ENCODE results near the gene OR2J2.
"Not testable (repeated sequence)": the region's sequence is repeated elsewhere in the genome, so short reads cannot be mapped to it uniquely, and the experiment has no call there.

The OR2J2 gene

GRCh38 chr6:29170607-29171006, at the start of gene OR2J2:
Gene OR2J2 (plus strand): TSS chr6:29170907. CDS start chr6:29173636, 2,729 bp downstream.
- not testable (repeated sequence) for H3K9ac ChIP-seq (ENCODE audit: low read length)

GRCh38 chr6:29129326-29130012, 41.2 kb upstream of the OR2J2 start:
- Histone ChIP-seq H3K36me3 (ENCODE audit: insufficient read depth, low read length) (no peaks in the 10 kb centered on the region), H3K4me3 (ENCODE audit: low read depth in 1 of 2, low read length in 2 of 2) (no peak overlapping the region), H3K27ac (ENCODE audit: low read depth, low read length) (no peak overlapping the region), H3K4me1 (ENCODE audit: insufficient read depth, low read length) (no peaks in the 10 kb centered on the region), H3K9me3 (ENCODE audit: low read length) (no peaks in the 10 kb centered on the region), H3K9ac (ENCODE audit: low read length) (no peak overlapping the region), H3K27me3 (ENCODE audit: control insufficient read depth in 1 of 2, insufficient read depth in 2 of 2, low read length in 2 of 2) (no peaks in the 10 kb centered on the region)

More at GRCh38 chr6:29170607-29171006, at the start of gene OR2J2:
- H3K9me3 ChIP-seq (ENCODE audit: low read length); H3K4me1 ChIP-seq (ENCODE audit: insufficient read depth, low read length); H3K27me3 ChIP-seq (ENCODE audit: control insufficient read depth in 1 of 2, insufficient read depth in 2 of 2, low read length in 2 of 2); H3K27ac ChIP-seq (ENCODE audit: low read depth, low read length); H3K4me3 ChIP-seq (ENCODE audit: low read depth in 1 of 2, low read length in 2 of 2); H3K36me3 ChIP-seq (ENCODE audit: insufficient read depth, low read length): not testable (repeated sequence)

- Histone ChIP-seq H3K9me3 (ENCODE audit: low read length) (no peaks in the 10 kb centered on the region), H3K36me3 (ENCODE audit: insufficient read depth, low read length) (no peaks in the 10 kb centered on the region), H3K9ac (ENCODE audit: low read length) (no peak overlapping the region), H3K27ac (ENCODE audit: low read depth, low read length) (no peak overlapping the region), H3K4me1 (ENCODE audit: insufficient read depth, low read length) (no peaks in the 10 kb centered on the region), H3K27me3 (ENCODE audit: control insufficient read depth in 1 of 2, insufficient read depth in 2 of 2, low read length in 2 of 2) (no peaks in the 10 kb centered on the region), H3K4me3 (ENCODE audit: low read depth in 1 of 2, low read length in 2 of 2) (no peak overlapping the region)
Measured at GRCh38 chr6:29130644-29131043, 40.1 kb upstream of the OR2J2 start.

- H3K36me3 ChIP-seq (ENCODE audit: insufficient read depth, low read length), result no peaks in the 10 kb centered on the region
- no peak overlapping the region for H3K9ac ChIP-seq (ENCODE audit: low read length)
- H3K4me1 ChIP-seq (ENCODE audit: insufficient read depth, low read length), result no peaks in the 10 kb centered on the region
- no peaks in the 10 kb centered on the region for H3K9me3 ChIP-seq (ENCODE audit: low read length)
- no peaks in the 10 kb centered on the region for H3K27me3 ChIP-seq (ENCODE audit: control insufficient read depth in 1 of 2, insufficient read depth in 2 of 2, low read length in 2 of 2)
- no peak overlapping the region for H3K27ac ChIP-seq (ENCODE audit: low read depth, low read length)
- no peak overlapping the region for H3K4me3 ChIP-seq (ENCODE audit: low read depth in 1 of 2, low read length in 2 of 2)
Measured at GRCh38 chr6:29131691-29132090, 39.0 kb upstream of the OR2J2 start.

- Histone ChIP-seq H3K4me1 (ENCODE audit: insufficient read depth, low read length) (no peaks in the 10 kb centered on the region), H3K9me3 (ENCODE audit: low read length) (no peaks in the 10 kb centered on the region), H3K4me3 (ENCODE audit: low read depth in 1 of 2, low read length in 2 of 2) (no peak overlapping the region), H3K27me3 (ENCODE audit: control insufficient read depth in 1 of 2, insufficient read depth in 2 of 2, low read length in 2 of 2) (no peaks in the 10 kb centered on the region), H3K36me3 (ENCODE audit: insufficient read depth, low read length) (no peaks in the 10 kb centered on the region), H3K9ac (ENCODE audit: low read length) (no peak overlapping the region), H3K27ac (ENCODE audit: low read depth, low read length) (no peak overlapping the region)
Measured at GRCh38 chr6:29137724-29138123, 33.0 kb upstream of the OR2J2 start.

- Histone ChIP-seq H3K4me1 (ENCODE audit: insufficient read depth, low read length) (no peaks in the 10 kb centered on the region), H3K9me3 (ENCODE audit: low read length) (no peaks in the 10 kb centered on the region), H3K4me3 (ENCODE audit: low read depth in 1 of 2, low read length in 2 of 2) (no peak overlapping the region), H3K27me3 (ENCODE audit: control insufficient read depth in 1 of 2, insufficient read depth in 2 of 2, low read length in 2 of 2) (no peaks in the 10 kb centered on the region), H3K36me3 (ENCODE audit: insufficient read depth, low read length) (no peaks in the 10 kb centered on the region), H3K9ac (ENCODE audit: low read length) (no peak overlapping the region), H3K27ac (ENCODE audit: low read depth, low read length) (no peak overlapping the region)
Measured at GRCh38 chr6:29141606-29142005, 29.1 kb upstream of the OR2J2 start.

GRCh38 chr6:29142309-29142708, 28.4 kb upstream of the OR2J2 start:
- H3K9me3 ChIP-seq (ENCODE audit: low read length), result no peaks in the 10 kb centered on the region
- H3K36me3 ChIP-seq (ENCODE audit: insufficient read depth, low read length), result no peaks in the 10 kb centered on the region
- H3K9ac ChIP-seq (ENCODE audit: low read length), result no peak overlapping the region
- H3K27ac ChIP-seq (ENCODE audit: low read depth, low read length), result no peak overlapping the region
- no peaks in the 10 kb centered on the region for H3K27me3 ChIP-seq (ENCODE audit: control insufficient read depth in 1 of 2, insufficient read depth in 2 of 2, low read length in 2 of 2)
- no peaks in the 10 kb centered on the region for H3K4me1 ChIP-seq (ENCODE audit: insufficient read depth, low read length)
- no peak overlapping the region for H3K4me3 ChIP-seq (ENCODE audit: low read depth in 1 of 2, low read length in 2 of 2)

- no peaks in the 10 kb centered on the region for H3K27me3 ChIP-seq (ENCODE audit: control insufficient read depth in 1 of 2, insufficient read depth in 2 of 2, low read length in 2 of 2)
- H3K36me3 ChIP-seq (ENCODE audit: insufficient read depth, low read length), result no peaks in the 10 kb centered on the region
- no peak overlapping the region for H3K9ac ChIP-seq (ENCODE audit: low read length)
- H3K4me1 ChIP-seq (ENCODE audit: insufficient read depth, low read length), result no peaks in the 10 kb centered on the region
- H3K27ac ChIP-seq (ENCODE audit: low read depth, low read length), result no peak overlapping the region
- no peak overlapping the region for H3K4me3 ChIP-seq (ENCODE audit: low read depth in 1 of 2, low read length in 2 of 2)
- H3K9me3 ChIP-seq (ENCODE audit: low read length), result no peaks in the 10 kb centered on the region
Measured at GRCh38 chr6:29146179-29146578, 24.5 kb upstream of the OR2J2 start.

GRCh38 chr6:29147074-29147473, 23.6 kb upstream of the OR2J2 start:
- H3K4me3 ChIP-seq (ENCODE audit: low read depth in 1 of 2, low read length in 2 of 2), result no peak overlapping the region
- no peaks in the 10 kb centered on the region for H3K9me3 ChIP-seq (ENCODE audit: low read length)
- H3K27ac ChIP-seq (ENCODE audit: low read depth, low read length), result no peak overlapping the region
- no peaks in the 10 kb centered on the region for H3K36me3 ChIP-seq (ENCODE audit: insufficient read depth, low read length)
- H3K27me3 ChIP-seq (ENCODE audit: control insufficient read depth in 1 of 2, insufficient read depth in 2 of 2, low read length in 2 of 2), result no peaks in the 10 kb centered on the region
- H3K9ac ChIP-seq (ENCODE audit: low read length), result no peak overlapping the region
- H3K4me1 ChIP-seq (ENCODE audit: insufficient read depth, low read length), result no peaks in the 10 kb centered on the region

- not testable (repeated sequence) for H3K36me3 ChIP-seq (ENCODE audit: insufficient read depth, low read length); H3K27ac ChIP-seq (ENCODE audit: low read depth, low read length); H3K9me3 ChIP-seq (ENCODE audit: low read length); H3K27me3 ChIP-seq (ENCODE audit: control insufficient read depth in 1 of 2, insufficient read depth in 2 of 2, low read length in 2 of 2); H3K4me3 ChIP-seq (ENCODE audit: low read depth in 1 of 2, low read length in 2 of 2); H3K9ac ChIP-seq (ENCODE audit: low read length); H3K4me1 ChIP-seq (ENCODE audit: insufficient read depth, low read length)
Measured at GRCh38 chr6:29149444-29149843, 21.3 kb upstream of the OR2J2 start.

GRCh38 chr6:29153083-29153482, 17.6 kb upstream of the OR2J2 start:
- no peak overlapping the region for H3K27ac ChIP-seq (ENCODE audit: low read depth, low read length)
- H3K9ac ChIP-seq (ENCODE audit: low read length), result no peak overlapping the region

GRCh38 chr6:29155182-29155581, 15.5 kb upstream of the OR2J2 start:
- not testable (repeated sequence) for H3K4me1 ChIP-seq (ENCODE audit: insufficient read depth, low read length); H3K9ac ChIP-seq (ENCODE audit: low read length); H3K4me3 ChIP-seq (ENCODE audit: low read depth in 1 of 2, low read length in 2 of 2); H3K27ac ChIP-seq (ENCODE audit: low read depth, low read length); H3K27me3 ChIP-seq (ENCODE audit: control insufficient read depth in 1 of 2, insufficient read depth in 2 of 2, low read length in 2 of 2); H3K9me3 ChIP-seq (ENCODE audit: low read length); H3K36me3 ChIP-seq (ENCODE audit: insufficient read depth, low read length)

More at GRCh38 chr6:29153083-29153482, 17.6 kb upstream of the OR2J2 start:
- Histone ChIP-seq H3K4me1 (ENCODE audit: insufficient read depth, low read length) (no peaks in the 10 kb centered on the region), H3K27me3 (ENCODE audit: control insufficient read depth in 1 of 2, insufficient read depth in 2 of 2, low read length in 2 of 2) (no peaks in the 10 kb centered on the region), H3K4me3 (ENCODE audit: low read depth in 1 of 2, low read length in 2 of 2) (no peak overlapping the region), H3K36me3 (ENCODE audit: insufficient read depth, low read length) (no peaks in the 10 kb centered on the region), H3K9me3 (ENCODE audit: low read length) (no peaks in the 10 kb centered on the region)
